ENCODE measurements around the gene PPP2R2D.

Gene PPP2R2D

GRCh38 chr10:131890276-131891195 is 10.3 kb upstream of the PPP2R2D start:
- DNase-seq: no peak

- no peak for DNase-seq
These were observed 9.4 kb upstream of the PPP2R2D start for GRCh38 chr10:131891196-131891928.

GRCh38 chr10:131891929-131892805 is 8.6 kb upstream of the PPP2R2D start:
- DNase-seq: no peak

- no peak for DNase-seq
These were observed 7.8 kb upstream of the PPP2R2D start for GRCh38 chr10:131892806-131893675.

- no peak for DNase-seq
These were observed 5.7 kb upstream of the PPP2R2D start for GRCh38 chr10:131895116-131895515.

- DNase-seq: no peak
These were observed 4.4 kb upstream of the PPP2R2D start for GRCh38 chr10:131896403-131896802.

- no peak for DNase-seq
These were observed 3.4 kb upstream of the PPP2R2D start for GRCh38 chr10:131897297-131897899.

GRCh38 chr10:131898061-131898460 is 2.7 kb upstream of the PPP2R2D start:
- no peak for DNase-seq

GRCh38 chr10:131898713-131899112 is 2.1 kb upstream of the PPP2R2D start:
- no peak for DNase-seq

- no peak for DNase-seq
These were observed 1.6 kb upstream of the PPP2R2D start for GRCh38 chr10:131899116-131899690.

GRCh38 chr10:131899695-131900349 is 986 bp upstream of the PPP2R2D start:
- DNase-seq: no peak

GRCh38 chr10:131901181-131901829 is 497 bp downstream of the PPP2R2D start:
- DNase-seq: no peak

- DNase-seq: no peak
These were observed 1.4 kb downstream of the PPP2R2D start for GRCh38 chr10:131902211-131902610.

GRCh38 chr10:131902691-131903090 is 1.9 kb downstream of the PPP2R2D start:
- DNase-seq: no peak

GRCh38 chr10:131905267-131905571 is 4.4 kb downstream of the PPP2R2D start:
- DNase-seq: no peak

- DNase-seq: no peak
These were observed 4.9 kb downstream of the PPP2R2D start for GRCh38 chr10:131905603-131906268.

GRCh38 chr10:131906269-131906639 is 5.4 kb downstream of the PPP2R2D start:
- DNase-seq: no peak

- DNase-seq: no peak
These were observed 6.9 kb downstream of the PPP2R2D start for GRCh38 chr10:131907679-131908078.

GRCh38 chr10:131908151-131908550 is 7.3 kb downstream of the PPP2R2D start:
- DNase-seq: no peak
